Thymus (tissue), 11 donors: ENCODE data around the gene SVOPL. TPM values are rescaled to one million over a fixed set of nuclear protein-coding genes. Genes with fewer than 3 reads are reported as not detected.
A peak's percentile ranks its signal among the peaks of the same experiment; 100 is the strongest.

Experiments
- DNase-seq, 9 donors: peaks; one replicate each; pipeline ENCODE4 v3.0.0-alpha.2; 2013; ENCODE audit warnings: low spot score in 9 of 9, low read depth in 6 of 9, missing footprints in 1 of 9
- H3K27ac ChIP-seq, 2 donors: one replicate each; pipeline ENCODE4 v1.5.1; 2013; ENCODE audit warnings: control low read depth in 1 of 2, low read depth in 1 of 2, low read length in 1 of 2, mild to moderate bottlenecking in 1 of 2, moderate library complexity in 1 of 2
- H3K27me3 ChIP-seq, 2 donors: one replicate each; pipeline ENCODE4 v1.5.1; 2013; ENCODE audit warnings: low read length in 1 of 2; ENCODE audit not compliant: control insufficient read depth in 2 of 2, insufficient read depth in 1 of 2
- H3K36me3 ChIP-seq, 2 donors: one replicate each; pipeline ENCODE4 v1.5.1; 2013; ENCODE audit warnings: low read length in 1 of 2, mild to moderate bottlenecking in 1 of 2, moderate library complexity in 1 of 2; ENCODE audit not compliant: control insufficient read depth in 2 of 2, insufficient read depth in 2 of 2
- H3K4me1 ChIP-seq, 2 donors: one replicate each; pipeline ENCODE4 v1.5.1; 2013; ENCODE audit warnings: low read length in 2 of 2; ENCODE audit not compliant: control insufficient read depth in 2 of 2, insufficient read depth in 2 of 2
- H3K4me3 ChIP-seq, 2 donors: one replicate each; pipeline ENCODE4 v1.5.1; 2013; ENCODE audit warnings: low read length in 2 of 2, control low read depth in 1 of 2, mild to moderate bottlenecking in 1 of 2
- H3K9me3 ChIP-seq, 2 donors: one replicate each; pipeline ENCODE4 v1.5.1; 2013; ENCODE audit warnings: low read length in 1 of 2, mild to moderate bottlenecking in 1 of 2; ENCODE audit not compliant: control insufficient read depth in 2 of 2, insufficient read depth in 1 of 2
- WGBS: extraction: QIAGEN DNeasy Blood & Tissue Kit; methylation state at CpG from one replicate; pipeline ENCODE4 v1.1.7; 2013; 5-methylcytosine and 5-hydroxymethylcytosine counted together
- polyA plus RNA-seq: library from polyadenylated mRNA; stranded (reverse); fragments of 200-250 nt; gene quantifications from one replicate; pipeline ENCODE4 v1.2.3, GENCODE V29; 2013
- total RNA-seq: library from RNA; stranded (reverse); fragments of 120-200 nt; gene quantifications from one replicate; pipeline ENCODE4 v1.2.4, GENCODE V29; 2013
- donor health status: healthy.

The SVOPL gene
- total and polyA plus RNA-seq, 2 donors = 1.7 to 2.6 TPM

DNA sequence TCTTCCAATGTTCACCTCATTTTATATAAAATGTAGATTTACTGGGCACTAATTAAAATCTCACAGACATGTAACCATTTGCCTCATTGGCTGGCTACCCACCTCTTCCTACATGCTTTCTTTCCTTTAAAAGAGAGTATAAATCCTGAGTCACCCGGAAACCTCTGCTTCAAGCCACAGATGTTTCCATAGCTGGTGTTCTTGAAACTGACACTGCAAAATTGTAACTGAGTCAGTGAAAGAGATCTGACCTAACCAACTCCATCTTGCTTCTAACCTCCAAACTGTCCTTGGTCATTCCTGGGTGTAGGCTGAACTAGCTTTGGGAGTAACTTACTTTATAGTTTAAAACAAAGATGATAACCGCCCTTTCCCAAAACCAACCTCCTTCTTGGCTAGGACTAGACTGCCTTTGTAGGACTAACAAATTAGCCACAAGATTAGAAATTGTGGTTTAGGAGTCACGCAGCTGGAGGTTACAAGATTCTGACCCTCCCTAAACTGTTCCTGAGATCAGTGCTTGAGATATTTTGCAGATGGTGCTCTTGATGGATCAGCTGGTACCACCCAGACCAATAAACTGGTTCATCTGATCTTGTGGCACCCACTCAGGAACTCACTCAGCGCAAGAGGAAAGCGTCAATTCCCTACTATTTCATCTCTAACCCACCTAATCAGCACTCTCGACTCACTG is 33.5 kb downstream of the SVOPL start:
- Histone ChIP-seq H3K4me1 (peaks cover 5 to 7% of the 10 kb centered on the region in 2 donors), H3K4me3 (no peak overlapping the region)
- 70% methylated on average over 6 of the region's 6 CpGs for WGBS

DNA sequence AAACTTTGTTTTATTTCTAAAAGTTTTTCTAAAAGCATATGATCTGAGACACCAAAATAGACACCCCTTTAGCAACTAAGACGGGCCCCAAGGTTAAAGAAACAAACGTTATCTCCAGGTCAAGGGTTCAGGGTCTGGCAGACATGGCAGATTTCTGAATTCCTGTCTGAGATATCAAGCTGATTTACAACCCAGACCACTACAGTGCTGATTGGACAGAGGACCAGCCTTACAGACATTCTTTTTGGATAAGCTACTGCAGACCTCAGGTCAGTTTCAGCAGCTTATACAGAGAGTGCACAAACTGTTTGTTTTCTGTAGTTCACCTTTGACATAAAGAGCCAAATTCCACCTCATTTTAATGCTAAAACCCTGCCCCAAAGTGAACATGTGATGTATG is 34.8 kb downstream of the SVOPL start:
- DNase-seq = no peak
- no peak overlapping the region for H3K27ac ChIP-seq
- H3K36me3 ChIP-seq = no peaks in the 10 kb centered on the region
- no peak overlapping the region for H3K4me3 ChIP-seq
- no peaks in the 10 kb centered on the region for H3K27me3 ChIP-seq
- WGBS = 88% methylated on average over 2 of the region's 2 CpGs
- H3K9me3 ChIP-seq = peaks cover 0 to 4% of the 10 kb centered on the region in 2 donors
- peaks cover 5 to 7% of the 10 kb centered on the region in 2 donors for H3K4me1 ChIP-seq

More for the DNA sequence above, 33.5 kb downstream of the SVOPL start:
- Histone ChIP-seq H3K27ac (no peak overlapping the region), H3K9me3 (peaks cover 0 to 4% of the 10 kb centered on the region in 2 donors), H3K27me3 (no peaks in the 10 kb centered on the region), H3K36me3 (no peaks in the 10 kb centered on the region)
- DNase-seq = no peak

DNA sequence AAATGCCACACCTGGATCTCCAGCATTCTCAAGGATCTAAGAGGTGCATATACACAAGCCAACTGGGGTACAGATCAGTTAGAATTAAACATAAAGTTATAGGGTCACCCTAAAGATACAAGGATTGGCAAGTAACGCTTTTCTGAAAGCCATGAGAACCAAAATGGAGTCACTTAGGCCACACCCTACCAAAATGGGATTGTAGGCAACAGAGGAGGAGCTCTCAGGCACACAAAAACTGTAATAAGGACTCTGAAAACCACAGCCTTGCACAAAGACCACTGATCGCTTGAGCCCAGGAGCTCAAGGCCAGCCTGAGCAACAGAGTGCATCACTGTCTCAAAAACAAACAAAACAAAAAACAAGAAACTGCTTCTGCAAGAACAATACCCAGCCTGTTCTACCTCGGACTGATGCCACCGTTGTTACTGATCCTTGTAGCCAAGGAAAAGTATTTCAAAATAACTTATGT is 35.5 kb downstream of the SVOPL start:
- Histone ChIP-seq H3K27me3 (no peaks in the 10 kb centered on the region), H3K4me3 (no peak overlapping the region), H3K9me3 (peaks cover 0 to 4% of the 10 kb centered on the region in 2 donors), H3K4me1 (peaks cover 5 to 7% of the 10 kb centered on the region in 2 donors), H3K36me3 (no peaks in the 10 kb centered on the region), H3K27ac (no peak overlapping the region)
- 92% methylated on average over 4 of the region's 4 CpGs for WGBS
- DNase-seq = no peak

DNA sequence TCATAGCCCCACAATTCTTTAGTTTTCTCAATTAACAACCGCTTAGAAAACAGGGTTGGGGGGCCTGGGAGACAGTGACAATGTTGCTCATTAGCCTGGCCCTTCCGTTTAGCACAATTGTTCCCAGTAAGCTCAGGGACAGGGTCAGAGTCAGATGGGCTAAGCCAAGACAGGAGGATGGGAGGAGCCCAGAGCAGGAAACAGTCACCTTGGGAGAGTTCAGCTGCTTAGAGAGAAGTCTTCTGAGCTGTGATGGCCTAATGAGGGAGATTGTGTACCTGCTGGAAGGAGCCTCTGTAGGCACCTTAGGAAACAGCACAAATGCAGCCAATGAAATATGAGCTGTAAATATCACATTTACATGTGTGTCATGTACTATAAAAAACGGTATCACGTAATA is 35.9 kb downstream of the SVOPL start:
- H3K27ac ChIP-seq = no peak overlapping the region
- H3K36me3 ChIP-seq = no peaks in the 10 kb centered on the region
- peak in 1 of 9 donors; percentile 8 for DNase-seq
- H3K9me3 ChIP-seq = peaks cover 0 to 4% of the 10 kb centered on the region in 2 donors
- no peaks in the 10 kb centered on the region for H3K27me3 ChIP-seq
- peaks cover 5 to 7% of the 10 kb centered on the region in 2 donors for H3K4me1 ChIP-seq
- 83% methylated on average over 4 of the region's 4 CpGs for WGBS
- no peak overlapping the region for H3K4me3 ChIP-seq

DNA sequence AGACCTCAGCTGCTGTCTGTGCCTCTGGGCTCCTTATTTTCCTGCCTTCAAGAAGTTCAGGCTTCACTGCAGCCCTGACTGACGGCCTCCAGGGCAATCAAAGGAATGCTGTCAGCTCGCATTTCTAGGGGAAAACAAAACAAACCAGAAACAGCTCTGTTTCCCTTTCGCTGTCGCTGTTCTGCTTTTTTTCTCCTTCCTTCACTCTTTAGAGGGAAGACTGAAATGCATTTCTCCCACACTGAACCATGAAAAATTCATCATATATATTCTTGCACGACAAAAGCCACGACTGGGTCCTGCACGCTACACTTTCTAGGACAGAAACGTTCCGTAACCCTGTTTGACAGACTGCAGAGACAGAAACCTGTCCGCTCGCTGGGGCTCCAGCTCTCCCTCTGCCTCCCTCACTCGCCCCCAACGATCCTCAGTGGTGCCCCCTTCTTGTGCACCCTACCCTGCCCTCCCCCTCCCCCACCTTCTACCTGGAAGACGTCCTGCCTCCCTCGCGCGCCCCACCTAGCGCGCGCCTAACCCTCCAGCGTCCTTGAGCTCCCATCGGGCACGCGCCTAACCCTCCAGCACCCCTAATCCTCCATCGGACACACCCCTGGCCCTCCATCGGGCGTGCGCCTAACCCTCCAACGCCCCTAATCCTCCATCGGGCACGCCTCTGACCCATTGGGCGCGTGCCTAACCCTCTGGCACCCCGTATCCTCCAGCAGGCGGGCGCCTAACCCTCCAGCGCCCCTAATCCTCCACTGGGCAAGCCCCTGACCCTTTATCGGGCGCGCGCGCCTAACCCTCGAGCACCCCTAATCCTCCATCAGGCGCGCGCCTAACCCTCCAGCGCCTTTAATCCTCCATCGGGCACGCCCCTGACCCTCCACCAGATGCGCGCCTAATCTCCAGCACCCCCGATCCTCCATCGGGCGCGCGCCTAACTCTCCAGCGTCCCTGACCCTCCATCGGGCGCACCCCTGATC is 37.1 kb downstream of the SVOPL start:
- Histone ChIP-seq H3K4me3 (peak overlapping the region; percentile 58 to 62), H3K9me3 (peaks cover 0 to 4% of the 10 kb centered on the region in 2 donors), H3K27ac (peak overlapping the region in 1 of 2 donors; percentile 46), H3K27me3 (no peaks in the 10 kb centered on the region), H3K4me1 (peaks cover 5 to 7% of the 10 kb centered on the region in 2 donors), H3K36me3 (no peaks in the 10 kb centered on the region)
- WGBS = 28% methylated on average over 59 of the region's 59 CpGs
- DNase-seq = peak in 5 of 9 donors; percentile 4 to 50 (median 25)

DNA sequence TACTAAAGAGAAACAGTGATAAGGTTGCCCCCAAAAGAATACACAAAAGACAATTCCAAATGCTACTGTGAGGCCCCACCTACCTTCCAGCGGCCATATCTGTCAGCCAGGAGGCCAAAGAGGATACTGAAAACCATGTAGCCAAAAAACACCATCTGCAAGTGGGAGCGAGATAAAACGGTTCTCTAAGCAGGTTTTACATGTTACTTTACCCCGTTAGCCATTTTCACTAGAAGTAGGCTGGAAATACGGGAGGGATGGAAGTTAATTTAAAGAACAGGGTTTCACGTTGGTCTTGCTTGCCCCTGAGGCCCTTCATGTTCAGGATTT is 38.2 kb downstream of the SVOPL start:
- Histone ChIP-seq H3K36me3 (no peaks in the 10 kb centered on the region), H3K4me1 (peaks cover 5 to 7% of the 10 kb centered on the region in 2 donors), H3K27me3 (no peaks in the 10 kb centered on the region), H3K27ac (no peak overlapping the region), H3K4me3 (no peak overlapping the region), H3K9me3 (peaks cover 0 to 4% of the 10 kb centered on the region in 2 donors)
- DNase-seq = no peak
- 94% methylated on average over 6 of the region's 6 CpGs for WGBS

DNA sequence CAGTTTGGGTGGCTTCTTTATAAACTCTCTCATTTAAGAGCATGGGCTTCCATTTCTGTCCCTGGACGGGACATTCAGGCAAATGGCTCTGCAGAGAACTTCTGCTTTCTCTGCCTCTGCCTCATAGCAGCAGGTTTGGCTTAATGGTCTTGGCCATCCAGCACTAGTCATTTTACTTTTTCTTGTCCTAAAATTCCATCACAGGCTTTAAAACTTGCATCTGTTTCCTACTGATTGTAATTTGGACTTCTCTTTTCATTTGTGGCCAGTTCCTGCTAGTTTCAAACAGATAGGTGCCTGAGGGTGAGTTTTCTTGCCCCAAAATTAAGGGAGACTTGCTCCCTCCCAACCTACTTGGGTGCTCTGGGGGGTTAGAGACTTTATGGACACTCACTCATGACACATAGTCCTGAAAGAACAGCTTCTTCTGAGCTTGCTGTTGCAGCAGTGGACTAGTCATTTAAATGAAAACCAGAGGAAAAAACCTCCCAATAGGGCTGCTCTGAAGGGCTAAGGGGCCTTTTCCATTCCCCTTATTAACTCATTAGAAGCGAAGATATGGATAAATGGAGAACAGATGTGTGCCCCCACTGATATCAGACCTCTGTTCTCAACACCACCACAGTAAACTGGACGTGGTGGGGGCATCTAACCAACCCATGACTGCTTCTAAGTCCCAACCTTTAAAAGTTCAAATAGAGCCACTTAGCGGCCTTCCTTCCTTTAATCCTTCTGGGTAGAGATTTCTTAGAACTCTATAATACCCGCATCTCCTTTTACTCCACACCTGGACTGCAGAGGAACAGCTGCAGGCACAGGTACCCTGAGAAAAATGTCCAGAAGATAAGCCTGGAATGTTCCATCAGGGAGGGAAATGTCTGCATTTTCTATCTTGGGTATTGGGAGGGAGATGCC is 38.8 kb downstream of the SVOPL start:
- no peak for DNase-seq
- Histone ChIP-seq H3K9me3 (peaks cover 0 to 4% of the 10 kb centered on the region in 2 donors), H3K36me3 (no peaks in the 10 kb centered on the region), H3K4me1 (peaks cover 5 to 7% of the 10 kb centered on the region in 2 donors), H3K4me3 (no peak overlapping the region), H3K27ac (no peak overlapping the region), H3K27me3 (no peaks in the 10 kb centered on the region)
- 83% methylated on average over 5 of the region's 5 CpGs for WGBS

DNA sequence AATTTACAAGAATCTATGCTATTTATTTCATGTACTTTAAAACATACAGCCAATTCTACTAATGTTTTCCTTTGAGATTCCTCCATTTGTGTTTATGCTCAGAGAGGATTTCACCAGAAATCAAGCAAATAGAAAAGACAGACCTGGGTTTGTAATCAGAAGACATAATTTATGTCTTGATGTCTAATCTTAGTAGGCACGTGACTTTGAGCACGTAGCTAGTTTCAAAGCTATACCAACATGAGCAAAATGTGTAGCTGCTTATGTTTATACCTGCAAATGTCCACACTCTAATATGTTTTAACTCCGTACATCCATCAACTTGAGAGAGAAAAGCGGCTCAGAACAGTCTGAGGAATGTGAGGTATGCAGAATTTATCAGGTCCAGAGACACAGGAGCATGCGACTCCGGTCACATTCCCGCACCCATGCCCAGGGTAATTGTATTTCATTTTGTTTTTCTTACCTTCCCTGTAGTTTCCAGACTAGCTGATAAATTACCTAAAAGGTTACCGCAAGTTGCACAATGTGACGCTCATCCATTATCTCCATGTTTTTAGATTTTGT is 40.0 kb downstream of the SVOPL start:
- DNase-seq = no peak
- Histone ChIP-seq H3K9me3 (peaks cover 0 to 4% of the 10 kb centered on the region in 2 donors), H3K4me1 (peaks cover 5 to 7% of the 10 kb centered on the region in 2 donors), H3K27ac (no peak overlapping the region), H3K27me3 (no peaks in the 10 kb centered on the region), H3K36me3 (no peaks in the 10 kb centered on the region), H3K4me3 (no peak overlapping the region)
- WGBS = 92% methylated on average over 9 of the region's 9 CpGs
